Esophagus muscularis mucosa (tissue), 4 donors: ENCODE measurements around the gene NPLOC4. TPM values are rescaled to one million over a fixed set of nuclear protein-coding genes. Genes with fewer than 3 reads are reported as not detected.
"Not testable (repeated sequence)": the region's sequence is repeated elsewhere in the genome, so short reads cannot be mapped to it uniquely, and the experiment has no call there.

Source experiments
- DNase-seq: peaks from one replicate; pipeline ENCODE4 v3.0.0-alpha.2; 2017; ENCODE audit errors: extremely low spot score
- H3K27ac ChIP-seq, 4 donors: fragments of 200-600 bp; sonication (generic); replicated peaks in 1 of 4; 1 replicate in 3 of 4; 2 replicates in 1 of 4; pipeline ENCODE4 v1.5.1; 2016 to 2019; ENCODE audit warnings: mild to moderate bottlenecking in 1 of 4
- H3K27me3 ChIP-seq, 4 donors: fragments of 200-600 bp; sonication (generic); one replicate each; pipeline versions ENCODE4 v1.5.1 to v1.6.0; 2016 to 2019
- H3K36me3 ChIP-seq, 4 donors: fragments of 200-600 bp; sonication (generic); one replicate each; pipeline ENCODE4 v1.5.1; 2016 to 2019
- H3K4me1 ChIP-seq, 4 donors: fragments of 200-600 bp; sonication (generic); one replicate each; pipeline ENCODE4 v1.5.1; 2016 to 2019
- H3K4me3 ChIP-seq, 4 donors: fragments of 200-600 bp; sonication (generic); 1 replicate in 2 of 4; 2 replicates in 2 of 4; pipeline ENCODE4 v1.5.1; 2016 to 2019; ENCODE audit warnings: mild to moderate bottlenecking in 4 of 4, moderate library complexity in 1 of 4
- H3K9me3 ChIP-seq, 4 donors: fragments of 200-600 bp; sonication (generic); 1 replicate in 3 of 4; 2 replicates in 1 of 4; pipeline ENCODE4 v1.5.1; 2016 to 2019
- CTCF ChIP-seq, 3 experiments: fragments of 200-600 bp in 2 of 3; fragments of 450-650 bp in 1 of 3; sonication (generic) in 2 of 3; IDR thresholded peaks; one replicate each; pipeline ENCODE4 v1.5.1; 2017 to 2019; ENCODE audit warnings: antibody characterized with exemption in 3 of 3, mild to moderate bottlenecking in 2 of 3, moderate library complexity in 1 of 3
- EP300 ChIP-seq: sonication (generic); formaldehyde crosslinking; IDR thresholded peaks from one replicate; pipeline ENCODE4 v1.6.1; 2017; ENCODE audit warnings: antibody characterized with exemption
- POLR2A ChIP-seq: fragments of 450-650 bp; IDR thresholded peaks from one replicate; pipeline ENCODE4 v1.6.1; 2017; ENCODE audit warnings: antibody characterized with exemption, moderate library complexity, mild to moderate bottlenecking, low read depth
- POLR2AphosphoS5 ChIP-seq, 2 donors: sonication (generic); formaldehyde crosslinking; IDR thresholded peaks; one replicate each; pipeline ENCODE4 v1.6.1; 2017; ENCODE audit warnings: antibody characterized with exemption in 2 of 2
- WGBS: methylation state at CpG from one replicate; pipeline ENCODE4 v1.1.5; 2018; 5-methylcytosine and 5-hydroxymethylcytosine counted together
- intact Hi-C: fragments of 100-400 bp; cut with DNase I; formaldehyde crosslinking; loops from one replicate; pipeline ENCODE4 v1.15.1; 2023
- total RNA-seq, 4 donors: library from RNA; depleted of rRNA; stranded (reverse); fragments of >200 nt; gene quantifications; one replicate each; pipeline versions ENCODE4 v1.1.0 to v1.2.1, GENCODE V29; 2016

Gene NPLOC4
- total RNA-seq, 4 donors from 2014 or later = 58.1 to 86.6 (median 65.7) TPM

DNA sequence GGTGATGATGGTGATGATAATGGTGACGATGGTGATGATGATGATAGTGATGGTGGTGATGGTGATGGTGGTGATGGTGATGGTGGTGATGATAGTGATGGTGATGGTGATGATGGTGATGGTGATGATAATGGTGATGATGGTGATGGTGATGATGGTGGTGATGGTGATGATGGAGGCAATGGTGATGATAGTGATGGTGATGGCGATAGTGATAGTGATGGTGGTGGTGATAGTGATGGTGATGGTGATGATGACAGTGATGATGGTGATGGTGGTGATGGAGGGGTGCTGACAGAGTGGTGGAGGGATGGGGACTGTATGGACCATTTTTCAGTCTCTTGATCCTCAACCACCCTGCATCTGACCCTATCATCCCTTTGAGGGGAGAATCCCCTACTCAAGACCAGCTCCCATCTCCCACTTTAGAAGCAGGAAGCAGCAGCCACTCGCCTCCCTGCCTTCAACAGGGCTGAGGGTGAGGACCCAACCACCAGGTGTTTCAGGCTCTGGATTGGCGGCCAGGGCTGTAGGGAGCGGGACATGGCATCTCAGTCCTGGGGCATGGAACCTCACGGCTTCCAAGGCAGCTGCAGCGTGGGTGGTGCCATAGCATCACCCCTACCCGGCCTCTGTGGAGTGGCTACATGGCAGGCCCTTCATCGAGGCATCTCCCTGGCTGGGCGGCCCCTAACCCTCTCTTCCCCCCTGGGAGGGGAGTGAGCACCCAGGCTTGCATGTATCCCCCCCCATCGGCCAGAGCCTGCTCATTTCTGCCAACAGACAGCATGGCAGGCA is 104.2 kb downstream of the NPLOC4 start:
- Histone ChIP-seq H3K27me3 (peaks cover 10 to 67% (median 31%) of the 10 kb centered on the region in 4 donors), H3K9me3 (no peaks in the 10 kb centered on the region), H3K27ac (no peak overlapping the region), H3K36me3 (no peaks in the 10 kb centered on the region), H3K4me1 (peaks cover 13 to 26% (median 20%) of the 10 kb centered on the region in 4 donors), H3K4me3 (no peak overlapping the region)
- intact Hi-C loops = no loop called here
- no peak for DNase-seq
- WGBS = 92% methylated on average over 5 of the region's 11 CpGs
- no peak for TF ChIP-seq POLR2A
- TF ChIP-seq POLR2AphosphoS5 (IDR thresholded peaks at IDR 0.05) = no peak
- no peak for TF ChIP-seq EP300
- TF ChIP-seq CTCF (IDR thresholded peaks at IDR 0.05) = no peak

- H3K4me3 ChIP-seq, H3K27ac ChIP-seq, DNase-seq, H3K36me3 ChIP-seq, H3K9me3 ChIP-seq, intact Hi-C loops: not testable (repeated sequence)
- WGBS = 92% methylated on average over 3 of the region's 3 CpGs
- Histone ChIP-seq H3K27me3 (peaks cover 5 to 67% (median 31%) of the 10 kb centered on the region in 4 donors), H3K4me1 (peaks cover 7 to 25% (median 19%) of the 10 kb centered on the region in 4 donors)
Observed at GRCh38 chr17:81531998-81532404, 104.9 kb downstream of the NPLOC4 start.

GRCh38 chr17:81531013-81531412 is 105.9 kb downstream of the NPLOC4 start:
- H3K36me3 ChIP-seq, DNase-seq, H3K27ac ChIP-seq, H3K9me3 ChIP-seq, H3K4me3 ChIP-seq, intact Hi-C loops: not testable (repeated sequence)
- Histone ChIP-seq H3K27me3 (peaks cover 0 to 67% (median 27%) of the 10 kb centered on the region in 4 donors), H3K4me1 (peaks cover 0 to 15% (median 10%) of the 10 kb centered on the region in 4 donors)
- WGBS = 81% methylated on average over 6 of the region's 6 CpGs

DNA sequence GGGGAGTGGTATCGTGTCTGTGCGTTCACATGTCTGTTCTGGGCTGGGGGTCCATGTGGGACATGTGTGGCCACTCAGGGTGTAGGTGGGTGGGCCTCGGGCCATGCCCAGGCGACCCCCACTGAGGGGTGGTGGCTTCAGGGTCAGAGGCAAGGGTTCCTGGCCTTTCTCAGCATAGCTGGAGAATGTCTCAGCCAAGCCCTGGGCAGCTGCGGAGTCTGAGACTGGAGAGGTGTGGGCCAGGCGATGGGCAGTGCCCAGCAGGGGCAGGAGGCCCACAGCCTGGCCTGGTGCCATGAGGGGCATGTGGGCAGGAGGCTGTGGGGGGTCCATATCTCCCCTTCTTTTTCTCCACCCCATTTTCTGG is 107.5 kb downstream of the NPLOC4 start:
- no peak for DNase-seq
- Histone ChIP-seq H3K27me3 (peaks cover 0 to 67% (median 35%) of the 10 kb centered on the region in 4 donors), H3K27ac (no peak overlapping the region), H3K9me3 (no peaks in the 10 kb centered on the region), H3K4me3 (no peak overlapping the region), H3K4me1 (peaks cover 0 to 14% (median 10%) of the 10 kb centered on the region in 4 donors), H3K36me3 (no peaks in the 10 kb centered on the region)
- TF ChIP-seq POLR2AphosphoS5 (IDR thresholded peaks at IDR 0.05) (no peak), EP300 (no peak), CTCF (IDR thresholded peaks at IDR 0.05) (no peak), POLR2A (no peak)
- intact Hi-C loops = no loop called here
- 79% methylated on average over 3 of the region's 6 CpGs for WGBS

GRCh38 chr17:81528651-81529436 is 108.1 kb downstream of the NPLOC4 start:
- intact Hi-C loops = no loop called here
- Histone ChIP-seq H3K9me3 (no peaks in the 10 kb centered on the region), H3K27ac (no peak overlapping the region), H3K27me3 (peaks cover 0 to 67% (median 39%) of the 10 kb centered on the region in 4 donors), H3K4me3 (no peak overlapping the region), H3K36me3 (no peaks in the 10 kb centered on the region), H3K4me1 (peaks cover 0 to 18% (median 12%) of the 10 kb centered on the region in 4 donors)
- no peak for DNase-seq
- no peak for TF ChIP-seq CTCF (IDR thresholded peaks at IDR 0.05)
- TF ChIP-seq EP300 = no peak
- TF ChIP-seq POLR2A = no peak
- no peak for TF ChIP-seq POLR2AphosphoS5 (IDR thresholded peaks at IDR 0.05)
- WGBS = no CpG with 5 or more reads among the region's 62 CpGs
